ENCODE measurements around the gene ILKAP.

Gene ILKAP

GRCh38 chr2:238174701-238175100 lies 28.8 kb downstream of the ILKAP start:
- H3K36me3 ChIP-seq (ENCODE audit: insufficient read depth, low read length), result peaks cover 92% of the 10 kb centered on the region
- H3K27me3 ChIP-seq (ENCODE audit: insufficient read depth, low read length), result no peaks in the 10 kb centered on the region
- H3K9me3 ChIP-seq (ENCODE audit: low read length), result no peaks in the 10 kb centered on the region
- no peaks in the 10 kb centered on the region for H3F3A ChIP-seq (ENCODE audit: insufficient read depth, low read length)
- no peaks in the 10 kb centered on the region for H3K79me2 ChIP-seq (ENCODE audit: insufficient read depth, low read length)
- H3K27ac ChIP-seq (ENCODE audit: low read depth, low read length, poor library complexity, severe bottlenecking), result no peak overlapping the region
- H3K9me2 ChIP-seq (ENCODE audit: low read depth, low read length), result no peaks in the 10 kb centered on the region
- no peak overlapping the region for H2AFZ ChIP-seq (ENCODE audit: low read length)
- H3K4me1 ChIP-seq (ENCODE audit: insufficient read depth, low read length, severe bottlenecking), result no peaks in the 10 kb centered on the region
- H3K9ac ChIP-seq (ENCODE audit: low read length), result no peak overlapping the region
- TF ChIP-seq EZH2 (IDR thresholded peaks at IDR 0.05; ENCODE audit: borderline replicate concordance, low read length), result no peak
- TF ChIP-seq CTCF (IDR thresholded peaks at IDR 0.05; ENCODE audit: low read length), result no peak
- no peak overlapping the region for H3K4me3 ChIP-seq (ENCODE audit: low read depth, low read length, poor library complexity, severe bottlenecking)
- H3K4me2 ChIP-seq (ENCODE audit: low read length), result no peak overlapping the region
- H4K20me1 ChIP-seq (ENCODE audit: insufficient read depth, low read length), result no peaks in the 10 kb centered on the region

- no peaks in the 10 kb centered on the region for H3K9me3 ChIP-seq (ENCODE audit: low read length)
- H3K4me2 ChIP-seq (ENCODE audit: low read length), result no peak overlapping the region
- no peak overlapping the region for H2AFZ ChIP-seq (ENCODE audit: low read length)
- no peaks in the 10 kb centered on the region for H4K20me1 ChIP-seq (ENCODE audit: insufficient read depth, low read length)
- TF ChIP-seq CTCF (IDR thresholded peaks at IDR 0.05; ENCODE audit: low read length) (no peak), EZH2 (IDR thresholded peaks at IDR 0.05; ENCODE audit: borderline replicate concordance, low read length) (no peak)
- no peak overlapping the region for H3K4me3 ChIP-seq (ENCODE audit: low read depth, low read length, poor library complexity, severe bottlenecking)
- peaks cover 92% of the 10 kb centered on the region for H3K36me3 ChIP-seq (ENCODE audit: insufficient read depth, low read length)
- no peak overlapping the region for H3K9ac ChIP-seq (ENCODE audit: low read length)
- no peaks in the 10 kb centered on the region for H3K4me1 ChIP-seq (ENCODE audit: insufficient read depth, low read length, severe bottlenecking)
- H3K27ac ChIP-seq (ENCODE audit: low read depth, low read length, poor library complexity, severe bottlenecking), result no peak overlapping the region
- H3K79me2 ChIP-seq (ENCODE audit: insufficient read depth, low read length), result no peaks in the 10 kb centered on the region
- H3K9me2 ChIP-seq (ENCODE audit: low read depth, low read length), result no peaks in the 10 kb centered on the region
- no peaks in the 10 kb centered on the region for H3K27me3 ChIP-seq (ENCODE audit: insufficient read depth, low read length)
- H3F3A ChIP-seq (ENCODE audit: insufficient read depth, low read length), result no peaks in the 10 kb centered on the region
Observed at GRCh38 chr2:238174291-238174690, 29.2 kb downstream of the ILKAP start.

GRCh38 chr2:238173692-238174091 lies 29.8 kb downstream of the ILKAP start:
- H3K27ac ChIP-seq (ENCODE audit: low read depth, low read length, poor library complexity, severe bottlenecking), result no peak overlapping the region
- TF ChIP-seq EZH2 (IDR thresholded peaks at IDR 0.05; ENCODE audit: borderline replicate concordance, low read length) (no peak), CTCF (IDR thresholded peaks at IDR 0.05; ENCODE audit: low read length) (peak; percentile 36; the same call in 1 of the 2 replicates)
- peaks cover 92% of the 10 kb centered on the region for H3K36me3 ChIP-seq (ENCODE audit: insufficient read depth, low read length)
- H3F3A ChIP-seq (ENCODE audit: insufficient read depth, low read length), result no peaks in the 10 kb centered on the region
- no peaks in the 10 kb centered on the region for H3K79me2 ChIP-seq (ENCODE audit: insufficient read depth, low read length)
- H3K4me2 ChIP-seq (ENCODE audit: low read length), result no peak overlapping the region
- H3K4me1 ChIP-seq (ENCODE audit: insufficient read depth, low read length, severe bottlenecking), result no peaks in the 10 kb centered on the region
- no peak overlapping the region for H2AFZ ChIP-seq (ENCODE audit: low read length)
- H3K4me3 ChIP-seq (ENCODE audit: low read depth, low read length, poor library complexity, severe bottlenecking), result no peak overlapping the region
- no peaks in the 10 kb centered on the region for H3K27me3 ChIP-seq (ENCODE audit: insufficient read depth, low read length)
- no peak overlapping the region for H3K9ac ChIP-seq (ENCODE audit: low read length)
- H4K20me1 ChIP-seq (ENCODE audit: insufficient read depth, low read length), result no peaks in the 10 kb centered on the region
- H3K9me3 ChIP-seq (ENCODE audit: low read length), result no peaks in the 10 kb centered on the region
- H3K9me2 ChIP-seq (ENCODE audit: low read depth, low read length), result no peaks in the 10 kb centered on the region
